ENCODE measurements around the gene DNMT3A. TPM values are rescaled to one million over a fixed set of nuclear protein-coding genes. Genes with fewer than 3 reads are reported as not detected.

Gene DNMT3A
- total RNA-seq, 1 experiment from 2014 or later = 12.2 TPM

GRCh38 chr2:25324905-25325592 is 16.7 kb downstream of the DNMT3A start:
- H3K9me3 ChIP-seq (ENCODE audit: low read length) = peaks cover 11% of the 10 kb centered on the region; the same call in 1 of the 2 replicates
- no peak overlapping the region for H3K9ac ChIP-seq (ENCODE audit: low read length)
- DNase-seq (no peak), ATAC-seq (no peak)
- peaks cover 12% of the 10 kb centered on the region; the same call in 1 of the 2 replicates for H3K36me3 ChIP-seq (ENCODE audit: low read depth, low read length)
- H3K79me2 ChIP-seq (ENCODE audit: low read length) = no peaks in the 10 kb centered on the region
- H3K9me2 ChIP-seq (replicated peaks; ENCODE audit: low read length) = no peaks in the 10 kb centered on the region
- H3F3A ChIP-seq (ENCODE audit: low read length, unreplicated experiment) = no peaks in the 10 kb centered on the region
- POLR2A ChIA-PET (ENCODE audit: unreplicated experiment) = no interaction called here
- no TSS peak for BruUV-seq (replicated peaks)
- no peak overlapping the region for H3K27ac ChIP-seq (ENCODE audit: low read length)
- H3K27me3 ChIP-seq (ENCODE audit: low read length) = no peaks in the 10 kb centered on the region
- TF ChIP-seq EZH2 (IDR thresholded peaks at IDR 0.05; ENCODE audit: low read length, unreplicated experiment) = no peak
- TF ChIP-seq CTCF (conservative IDR thresholded peaks at IDR 0.05; ENCODE audit: low read depth, low read length) = no peak
- TF ChIP-seq EZH2phosphoT487 (IDR thresholded peaks at IDR 0.05; ENCODE audit: borderline replicate concordance, low read length) = no peak
- CTCF ChIA-PET = no interaction called here
- no peaks in the 10 kb centered on the region for H3K4me1 ChIP-seq (ENCODE audit: insufficient read depth, low read length)
- no peaks in the 10 kb centered on the region for H4K20me1 ChIP-seq (ENCODE audit: low read length)
- intact Hi-C loops (cut with micrococcal nuclease) = no loop called here
- no peak overlapping the region for H3K4me2 ChIP-seq (ENCODE audit: low read length)
- no peak overlapping the region for H2AFZ ChIP-seq (ENCODE audit: low read length)
- H3K4me3 ChIP-seq (ENCODE audit: low read length) = no peak overlapping the region

GRCh38 chr2:25324251-25324650 is 17.5 kb downstream of the DNMT3A start:
- H3K9me2 ChIP-seq (replicated peaks; ENCODE audit: low read length) = no peaks in the 10 kb centered on the region
- no peak overlapping the region for H3K4me2 ChIP-seq (ENCODE audit: low read length)
- TF ChIP-seq EZH2phosphoT487 (IDR thresholded peaks at IDR 0.05; ENCODE audit: borderline replicate concordance, low read length) (no peak), EZH2 (IDR thresholded peaks at IDR 0.05; ENCODE audit: low read length, unreplicated experiment) (no peak), CTCF (conservative IDR thresholded peaks at IDR 0.05; ENCODE audit: low read depth, low read length) (no peak)
- no peak for ATAC-seq
- no peaks in the 10 kb centered on the region for H3K4me1 ChIP-seq (ENCODE audit: insufficient read depth, low read length)
- H3K9ac ChIP-seq (ENCODE audit: low read length) = no peak overlapping the region
- no peak overlapping the region for H3K27ac ChIP-seq (ENCODE audit: low read length)
- no peaks in the 10 kb centered on the region for H3F3A ChIP-seq (ENCODE audit: low read length, unreplicated experiment)
- H3K27me3 ChIP-seq (ENCODE audit: low read length) = no peaks in the 10 kb centered on the region
- no peak overlapping the region for H3K4me3 ChIP-seq (ENCODE audit: low read length)
- H3K79me2 ChIP-seq (ENCODE audit: low read length) = no peaks in the 10 kb centered on the region
- BruUV-seq (replicated peaks) = no TSS peak
- H3K36me3 ChIP-seq (ENCODE audit: low read depth, low read length) = peaks cover 12% of the 10 kb centered on the region; the same call in 1 of the 2 replicates
- no peak overlapping the region for H2AFZ ChIP-seq (ENCODE audit: low read length)
- intact Hi-C loops (cut with micrococcal nuclease) = no loop called here
- no peaks in the 10 kb centered on the region for H4K20me1 ChIP-seq (ENCODE audit: low read length)
- no peak for DNase-seq
- POLR2A ChIA-PET (ENCODE audit: unreplicated experiment) = no interaction called here
- peaks cover 11% of the 10 kb centered on the region; the same call in 1 of the 2 replicates for H3K9me3 ChIP-seq (ENCODE audit: low read length)
- CTCF ChIA-PET = no interaction called here

- H3K36me3 ChIP-seq (ENCODE audit: low read depth, low read length) = peaks cover 12% of the 10 kb centered on the region; the same call in 1 of the 2 replicates
- ATAC-seq (no peak), DNase-seq (no peak)
- CTCF ChIA-PET = no interaction called here
- no peak overlapping the region for H2AFZ ChIP-seq (ENCODE audit: low read length)
- POLR2A ChIA-PET (ENCODE audit: unreplicated experiment) = no interaction called here
- no peaks in the 10 kb centered on the region for H3K4me1 ChIP-seq (ENCODE audit: insufficient read depth, low read length)
- no peaks in the 10 kb centered on the region for H3K79me2 ChIP-seq (ENCODE audit: low read length)
- H3K4me3 ChIP-seq (ENCODE audit: low read length) = no peak overlapping the region
- peaks cover 11% of the 10 kb centered on the region; the same call in 1 of the 2 replicates for H3K9me3 ChIP-seq (ENCODE audit: low read length)
- no peak overlapping the region for H3K27ac ChIP-seq (ENCODE audit: low read length)
- H3K9me2 ChIP-seq (replicated peaks; ENCODE audit: low read length) = no peaks in the 10 kb centered on the region
- no TSS peak for BruUV-seq (replicated peaks)
- no peaks in the 10 kb centered on the region for H4K20me1 ChIP-seq (ENCODE audit: low read length)
- H3K27me3 ChIP-seq (ENCODE audit: low read length) = no peaks in the 10 kb centered on the region
- no peak overlapping the region for H3K4me2 ChIP-seq (ENCODE audit: low read length)
- TF ChIP-seq CTCF (conservative IDR thresholded peaks at IDR 0.05; ENCODE audit: low read depth, low read length) (no peak), EZH2 (IDR thresholded peaks at IDR 0.05; ENCODE audit: low read length, unreplicated experiment) (no peak), EZH2phosphoT487 (IDR thresholded peaks at IDR 0.05; ENCODE audit: borderline replicate concordance, low read length) (no peak)
- H3K9ac ChIP-seq (ENCODE audit: low read length) = no peak overlapping the region
- no peaks in the 10 kb centered on the region for H3F3A ChIP-seq (ENCODE audit: low read length, unreplicated experiment)
- intact Hi-C loops (cut with micrococcal nuclease) = no loop called here
These were observed 18.0 kb downstream of the DNMT3A start for GRCh38 chr2:25323610-25324189.

All from PC-3 (cell line).